ENCODE results near the gene DYRK1B.

Gene DYRK1B

DNA sequence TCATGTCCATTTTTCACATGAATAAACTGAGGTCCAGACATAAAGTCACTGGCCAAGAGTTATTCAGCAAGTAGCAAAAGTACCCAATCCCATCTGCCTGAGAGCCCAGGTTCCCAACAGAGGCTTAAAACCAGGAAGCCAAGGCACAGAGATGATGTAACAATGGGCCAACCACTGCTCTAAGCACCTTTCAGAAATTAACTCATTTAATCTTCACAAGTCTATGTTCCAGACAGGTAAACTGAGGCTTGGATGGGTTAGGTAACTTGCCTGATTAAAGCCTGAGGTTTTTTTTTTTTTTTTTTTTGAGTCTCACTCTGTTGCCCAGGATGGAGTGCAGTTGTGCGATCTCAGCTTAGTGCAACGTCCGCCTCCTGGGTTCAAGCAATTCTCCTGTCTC, 4.0 kb upstream of the DYRK1B start:
- TF ChIP-seq, protein P1, sequence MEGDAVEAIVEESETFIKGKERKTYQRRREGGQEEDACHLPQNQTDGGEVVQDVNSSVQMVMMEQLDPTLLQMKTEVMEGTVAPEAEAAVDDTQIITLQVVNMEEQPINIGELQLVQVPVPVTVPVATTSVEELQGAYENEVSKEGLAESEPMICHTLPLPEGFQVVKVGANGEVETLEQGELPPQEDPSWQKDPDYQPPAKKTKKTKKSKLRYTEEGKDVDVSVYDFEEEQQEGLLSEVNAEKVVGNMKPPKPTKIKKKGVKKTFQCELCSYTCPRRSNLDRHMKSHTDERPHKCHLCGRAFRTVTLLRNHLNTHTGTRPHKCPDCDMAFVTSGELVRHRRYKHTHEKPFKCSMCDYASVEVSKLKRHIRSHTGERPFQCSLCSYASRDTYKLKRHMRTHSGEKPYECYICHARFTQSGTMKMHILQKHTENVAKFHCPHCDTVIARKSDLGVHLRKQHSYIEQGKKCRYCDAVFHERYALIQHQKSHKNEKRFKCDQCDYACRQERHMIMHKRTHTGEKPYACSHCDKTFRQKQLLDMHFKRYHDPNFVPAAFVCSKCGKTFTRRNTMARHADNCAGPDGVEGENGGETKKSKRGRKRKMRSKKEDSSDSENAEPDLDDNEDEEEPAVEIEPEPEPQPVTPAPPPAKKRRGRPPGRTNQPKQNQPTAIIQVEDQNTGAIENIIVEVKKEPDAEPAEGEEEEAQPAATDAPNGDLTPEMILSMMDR (IDR thresholded peaks at IDR 0.05; ENCODE audit: low read length, missing control alignments) = no peak
- no peak overlapping the region for H3K4me3 ChIP-seq (replicated peaks; ENCODE audit: low read depth, low read length)
- no peak for DNase-seq (ENCODE audit: low read depth)

- DNase-seq (ENCODE audit: low read depth) = no peak
- TF ChIP-seq, protein P1 (IDR thresholded peaks at IDR 0.05; ENCODE audit: low read length, missing control alignments) = no peak
- H3K4me3 ChIP-seq (replicated peaks; ENCODE audit: low read depth, low read length) = peak overlapping the region; percentile 17
Observed at GRCh38 chr19:39834287-39834841, 402 bp upstream of the DYRK1B start.

GRCh38 chr19:39833160-39833463, 850 bp downstream of the DYRK1B start:
- DNase-seq (ENCODE audit: low read depth) = no peak
- peak overlapping the region; percentile 93 for H3K4me3 ChIP-seq (replicated peaks; ENCODE audit: low read depth, low read length)
- TF ChIP-seq, protein P1 (IDR thresholded peaks at IDR 0.05; ENCODE audit: low read length, missing control alignments) = no peak

- DNase-seq (ENCODE audit: low read depth) = no peak
- TF ChIP-seq, protein P1 (IDR thresholded peaks at IDR 0.05; ENCODE audit: low read length, missing control alignments) = no peak
- peak overlapping the region; percentile 93 for H3K4me3 ChIP-seq (replicated peaks; ENCODE audit: low read depth, low read length)
Observed at GRCh38 chr19:39832341-39833083, 1.4 kb downstream of the DYRK1B start.

DNA sequence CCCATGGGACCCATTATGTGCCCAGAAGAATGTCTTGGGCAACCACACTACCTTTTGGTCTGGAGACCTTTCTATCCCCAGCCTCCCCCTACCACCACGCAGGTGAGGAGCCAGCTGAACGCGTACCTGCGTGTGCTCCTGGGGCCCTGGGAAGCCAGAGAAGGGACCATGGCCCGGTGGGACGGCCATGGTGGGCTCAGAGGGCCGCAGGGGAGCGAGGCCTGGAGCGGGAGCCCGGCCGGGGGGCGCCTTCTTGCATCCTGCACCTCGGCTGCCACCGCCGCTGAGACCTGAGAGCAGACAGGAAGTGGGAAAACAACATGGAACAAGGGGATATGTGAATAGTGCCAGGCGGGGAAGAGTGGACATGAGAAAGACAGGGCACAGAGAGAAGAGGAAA, 2.3 kb downstream of the DYRK1B start:
- TF ChIP-seq, protein P1 (IDR thresholded peaks at IDR 0.05; ENCODE audit: low read length, missing control alignments) = no peak
- no peak for DNase-seq (ENCODE audit: low read depth)
- H3K4me3 ChIP-seq (replicated peaks; ENCODE audit: low read depth, low read length) = no peak overlapping the region

DNA sequence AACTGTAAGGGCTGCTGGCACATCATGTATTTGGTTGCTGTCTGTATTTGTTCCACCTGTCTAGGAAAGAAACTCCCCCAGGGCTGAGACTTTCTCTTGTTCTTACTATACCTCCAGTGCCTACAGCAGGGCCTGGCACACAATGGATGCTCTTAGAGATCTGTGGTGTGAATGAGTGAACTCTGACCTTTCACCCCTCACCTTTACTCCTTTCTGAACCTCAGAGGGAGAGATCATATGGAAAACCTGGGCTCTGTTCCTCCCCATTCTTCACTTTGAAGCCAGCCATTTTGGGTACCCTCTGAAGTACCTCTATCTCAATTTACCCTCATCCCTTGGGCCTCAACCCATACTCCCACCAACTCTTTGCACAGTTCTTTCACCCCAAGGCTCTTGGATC, 3.1 kb downstream of the DYRK1B start:
- no peak for DNase-seq (ENCODE audit: low read depth)
- TF ChIP-seq, protein P1 (IDR thresholded peaks at IDR 0.05; ENCODE audit: low read length, missing control alignments) = no peak
- no peak overlapping the region for H3K4me3 ChIP-seq (replicated peaks; ENCODE audit: low read depth, low read length)

DNA sequence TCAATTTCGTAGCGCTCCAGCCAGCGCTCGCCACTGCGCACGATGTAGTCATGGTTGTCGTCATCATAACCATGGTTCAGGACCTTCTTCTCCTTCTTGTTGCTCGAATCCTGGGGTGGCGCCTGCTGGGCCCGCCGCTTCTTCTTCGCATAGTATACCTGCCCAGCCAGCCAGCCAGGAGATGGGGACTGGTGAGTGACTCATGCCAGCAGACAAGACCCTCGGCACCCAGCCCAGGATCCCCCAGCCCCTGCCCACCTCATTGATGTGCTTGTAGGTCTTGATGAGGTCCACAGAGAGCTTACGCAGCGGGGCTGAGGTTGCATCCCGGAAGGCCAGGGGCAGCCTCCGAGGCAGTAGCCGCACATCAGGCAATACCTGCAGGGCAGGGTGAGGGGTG, 3.6 kb downstream of the DYRK1B start:
- DNase-seq (ENCODE audit: low read depth) = no peak
- TF ChIP-seq, protein P1 (IDR thresholded peaks at IDR 0.05; ENCODE audit: low read length, missing control alignments) = no peak
- H3K4me3 ChIP-seq (replicated peaks; ENCODE audit: low read depth, low read length) = no peak overlapping the region

Measured in fibroblast of pulmonary artery (primary cell).